A673 (cell line): ENCODE data around the gene PKN2. TPM values are rescaled to one million over a fixed set of nuclear protein-coding genes. Genes with fewer than 3 reads are reported as not detected.

Experiments used
- BruUV-seq: library from RNA; stranded (reverse); fragments of 400-500 nt; replicated peaks from 2 replicates; lab custom pipeline; 2021; lab: Mats Ljungman, UMichigan
- CTCF ChIA-PET: fragments of 300-600 bp; sonication (Branson Sonifier 250); formaldehyde crosslinking; loops from one replicate; lab custom pipeline; 2022; ENCODE audit warnings: antibody characterized with exemption; lab: Charles Lee
- POLR2A ChIA-PET: fragments of 300-600 bp; sonication (Branson Sonifier 250); formaldehyde crosslinking; loops from one replicate; lab custom pipeline; 2022; ENCODE audit warnings: antibody characterized with exemption; ENCODE audit not compliant: low non-redundant PET; lab: Charles Lee
- DNase-seq: peaks from one replicate; pipeline ENCODE4 v3.0.0-alpha.2; 2015; ENCODE audit warnings: low spot score
- H3K27ac ChIP-seq: fragments of 200-600 bp; sonication (generic); 2 replicates; pipeline ENCODE4 v1.5.1; 2016; ENCODE audit warnings: mixed run types, low read depth, mild to moderate bottlenecking, mixed read lengths, antibody characterized with exemption, low read length; ENCODE audit not compliant: poor library complexity, severe bottlenecking
- H3K27me3 ChIP-seq: fragments of 200-600 bp; sonication (generic); replicated peaks from 2 replicates; pipeline ENCODE4 v1.6.1; 2017; ENCODE audit warnings: mixed run types, low read depth, mild to moderate bottlenecking, mixed read lengths, antibody characterized with exemption, low read length; ENCODE audit not compliant: insufficient read depth, poor library complexity
- H3K36me3 ChIP-seq: fragments of 200-600 bp; sonication (generic); 2 replicates; pipeline ENCODE4 v1.6.1; 2016; ENCODE audit warnings: mixed run types, mild to moderate bottlenecking, mixed read lengths, antibody characterized with exemption, low read length; ENCODE audit not compliant: insufficient read depth, poor library complexity, severe bottlenecking
- H3K4me1 ChIP-seq: fragments of 200-600 bp; sonication (generic); 2 replicates; pipeline ENCODE4 v1.6.1; 2017; ENCODE audit warnings: mixed run types, mild to moderate bottlenecking, mixed read lengths, antibody characterized with exemption, low read length; ENCODE audit not compliant: insufficient read depth, poor library complexity, severe bottlenecking
- H3K4me3 ChIP-seq: fragments of 200-600 bp; sonication (generic); 2 replicates; pipeline ENCODE4 v1.5.1; 2016; ENCODE audit warnings: low read depth, mixed run types, mild to moderate bottlenecking, mixed read lengths, low read length; ENCODE audit not compliant: poor library complexity, severe bottlenecking
- H3K9me3 ChIP-seq: fragments of 200-600 bp; sonication (generic); 2 replicates; pipeline ENCODE4 v1.6.1; 2016; ENCODE audit warnings: mixed run types, low read depth, mild to moderate bottlenecking, mixed read lengths, antibody characterized with exemption, low read length; ENCODE audit not compliant: poor library complexity, severe bottlenecking
- EZH2 ChIP-seq: fragments of 200-600 bp; sonication (generic); IDR thresholded peaks from 2 replicates; pipeline ENCODE4 v1.6.1; 2017; ENCODE audit warnings: borderline replicate concordance, low read depth, mild to moderate bottlenecking, mixed read lengths, antibody characterized with exemption, low read length; ENCODE audit not compliant: poor library complexity, severe bottlenecking
- intact Hi-C: fragments of 100-400 bp; cut with micrococcal nuclease; formaldehyde crosslinking; loops from one replicate; pipeline ENCODE4 v1.10.0; 2022; ENCODE audit not compliant: unreplicated experiment
- total RNA-seq: library from RNA; stranded (reverse); gene quantifications from 2 replicates; pipeline ENCODE4 v1.2.3, GENCODE V29; 2021
- TF ChIP-seq, protein P1 (sequence below): fragments of 300-800, 200-600 bp; sonication (generic); conservative IDR thresholded peaks from 2 replicates; pipeline ENCODE4 v1.5.1; 2017; ENCODE audit warnings: low read depth, mild to moderate bottlenecking, antibody characterized with exemption, low read length, moderate library complexity, mixed read lengths

Gene PKN2
- total RNA-seq, 1 experiment from 2014 or later = 55.6 TPM

DNA sequence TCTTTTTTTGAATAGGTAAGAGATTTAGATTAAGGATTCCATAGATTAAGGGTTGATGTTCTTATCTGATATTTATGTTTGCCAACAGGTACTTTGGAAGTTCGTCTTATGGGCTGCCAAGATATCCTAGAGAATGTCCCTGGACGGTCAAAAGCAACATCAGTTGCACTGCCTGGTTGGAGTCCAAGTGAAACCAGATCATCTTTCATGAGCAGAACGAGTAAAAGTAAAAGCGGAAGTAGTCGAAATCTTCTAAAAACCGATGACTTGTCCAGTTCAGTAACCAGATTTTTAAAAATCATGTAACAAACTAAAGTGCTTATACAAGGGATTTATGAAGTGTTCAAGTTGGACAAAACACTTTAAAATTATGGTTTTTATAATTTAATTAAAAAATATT, 100.5 kb downstream of the PKN2 start:
- no peak for DNase-seq
- Histone ChIP-seq H3K27me3 (no peaks in the 10 kb centered on the region), H3K4me3 (no peak overlapping the region), H3K36me3 (peaks cover 10% of the 10 kb centered on the region), H3K4me1 (peaks cover 6% of the 10 kb centered on the region), H3K9me3 (no peaks in the 10 kb centered on the region), H3K27ac (no peak overlapping the region)
- intact Hi-C loops = no loop called here
- no TSS peak for BruUV-seq
- CTCF ChIA-PET = no interaction called here
- POLR2A ChIA-PET = no interaction called here
- no peak for TF ChIP-seq EZH2
- TF ChIP-seq, protein P1, sequence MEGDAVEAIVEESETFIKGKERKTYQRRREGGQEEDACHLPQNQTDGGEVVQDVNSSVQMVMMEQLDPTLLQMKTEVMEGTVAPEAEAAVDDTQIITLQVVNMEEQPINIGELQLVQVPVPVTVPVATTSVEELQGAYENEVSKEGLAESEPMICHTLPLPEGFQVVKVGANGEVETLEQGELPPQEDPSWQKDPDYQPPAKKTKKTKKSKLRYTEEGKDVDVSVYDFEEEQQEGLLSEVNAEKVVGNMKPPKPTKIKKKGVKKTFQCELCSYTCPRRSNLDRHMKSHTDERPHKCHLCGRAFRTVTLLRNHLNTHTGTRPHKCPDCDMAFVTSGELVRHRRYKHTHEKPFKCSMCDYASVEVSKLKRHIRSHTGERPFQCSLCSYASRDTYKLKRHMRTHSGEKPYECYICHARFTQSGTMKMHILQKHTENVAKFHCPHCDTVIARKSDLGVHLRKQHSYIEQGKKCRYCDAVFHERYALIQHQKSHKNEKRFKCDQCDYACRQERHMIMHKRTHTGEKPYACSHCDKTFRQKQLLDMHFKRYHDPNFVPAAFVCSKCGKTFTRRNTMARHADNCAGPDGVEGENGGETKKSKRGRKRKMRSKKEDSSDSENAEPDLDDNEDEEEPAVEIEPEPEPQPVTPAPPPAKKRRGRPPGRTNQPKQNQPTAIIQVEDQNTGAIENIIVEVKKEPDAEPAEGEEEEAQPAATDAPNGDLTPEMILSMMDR = no peak

DNA sequence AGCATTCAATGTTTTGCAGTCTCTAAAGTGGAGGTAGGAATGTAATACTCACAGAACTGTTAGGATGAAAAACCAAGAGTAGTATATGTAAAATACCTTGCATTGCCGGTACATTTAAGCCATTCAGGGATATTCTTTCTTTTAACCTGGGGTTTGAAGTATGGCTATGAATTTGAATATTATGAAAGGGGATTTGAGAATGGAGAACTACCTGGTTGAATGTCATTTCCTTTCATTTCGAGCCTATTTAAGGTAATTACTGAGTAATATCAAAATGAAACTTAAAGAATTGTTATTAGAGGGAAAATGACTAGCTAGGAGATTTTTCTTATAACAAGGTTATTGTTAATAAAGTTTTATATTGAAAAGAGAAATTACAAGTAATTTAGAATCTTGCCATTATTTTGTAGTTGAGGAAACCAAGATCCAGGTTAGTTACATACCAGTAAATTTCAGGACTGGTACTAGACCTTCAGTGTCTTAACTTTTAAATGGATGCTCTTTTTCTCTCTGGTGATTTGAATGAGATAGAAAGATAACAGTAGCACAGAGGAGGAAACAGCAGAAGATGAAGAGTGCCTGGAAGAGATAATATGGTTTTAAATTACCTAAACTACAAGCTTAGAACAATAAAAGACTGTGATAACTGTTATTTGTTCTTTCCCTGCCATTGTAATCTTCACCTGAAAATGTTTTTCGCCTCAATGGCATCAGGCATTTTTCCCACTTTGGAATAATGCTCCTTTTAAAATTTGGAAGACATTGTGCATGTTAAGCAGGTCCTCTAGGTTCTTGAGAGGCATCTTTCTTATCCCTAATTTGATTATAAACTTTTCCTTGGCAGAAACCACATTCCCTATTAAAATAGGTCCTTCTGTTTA, 103.2 kb downstream of the PKN2 start:
- CTCF ChIA-PET = no interaction called here
- no peak for TF ChIP-seq EZH2
- TF ChIP-seq, protein P1 = no peak
- no TSS peak for BruUV-seq
- no peak overlapping the region for H3K4me3 ChIP-seq
- H3K27ac ChIP-seq = no peak overlapping the region
- intact Hi-C loops = no loop called here
- peaks cover 10% of the 10 kb centered on the region for H3K36me3 ChIP-seq
- H3K9me3 ChIP-seq = no peaks in the 10 kb centered on the region
- H3K27me3 ChIP-seq = no peaks in the 10 kb centered on the region
- POLR2A ChIA-PET = no interaction called here
- DNase-seq = no peak
- H3K4me1 ChIP-seq = no peaks in the 10 kb centered on the region

DNA sequence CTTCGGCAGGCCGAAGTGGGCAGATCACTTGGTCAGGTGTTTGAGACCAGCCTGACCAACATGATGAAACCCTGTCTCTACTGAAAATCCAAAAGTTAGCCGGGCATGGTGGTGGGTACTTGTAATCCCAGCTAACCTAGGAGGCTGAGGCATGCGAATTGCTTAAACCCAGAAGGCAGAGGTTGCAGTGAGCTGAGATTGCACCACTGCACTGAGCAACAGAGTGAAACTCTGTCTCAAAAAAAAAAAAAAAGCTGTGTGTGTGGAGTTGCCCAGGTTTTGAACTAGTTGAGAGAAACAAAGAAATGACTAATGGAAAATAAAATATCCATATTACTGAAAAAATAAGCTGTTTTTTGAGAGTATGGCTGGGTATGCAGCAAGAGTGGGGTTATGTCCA, 107.1 kb downstream of the PKN2 start:
- no peaks in the 10 kb centered on the region for H3K9me3 ChIP-seq
- H3K4me3 ChIP-seq = no peak overlapping the region
- H3K36me3 ChIP-seq = no peaks in the 10 kb centered on the region
- H3K4me1 ChIP-seq = no peaks in the 10 kb centered on the region
- POLR2A ChIA-PET = no interaction called here
- no TSS peak for BruUV-seq
- DNase-seq = no peak
- H3K27me3 ChIP-seq = no peaks in the 10 kb centered on the region
- intact Hi-C loops = no loop called here
- TF ChIP-seq, protein P1 = no peak
- no peak for TF ChIP-seq EZH2
- no peak overlapping the region for H3K27ac ChIP-seq
- CTCF ChIA-PET = no interaction called here
